ENCODE measurements around the gene IGFBP5. TPM values are rescaled to one million over a fixed set of nuclear protein-coding genes. Genes with fewer than 3 reads are reported as not detected.

Gene IGFBP5
- total and polyA plus RNA-seq, 9 of the 15 experiments (the other 6 are each of a cell fraction or from before 2014, with no cell fraction given): 0.01 to 1.9 (median 0.03) TPM; not detected in 6

- H2AFZ ChIP-seq (ENCODE audit: low read depth, low read length): no peak overlapping the region
- no peaks in the 10 kb centered on the region; a peak in 1 of 5 replicates for H3K27me3 ChIP-seq (ENCODE audit: control insufficient read depth in 2 of 2, insufficient read depth in 2 of 2, low read length in 2 of 2)
- peaks cover 8 to 19% of the 10 kb centered on the region in 2 experiments; a peak in 4 of 5 replicates for H3K4me1 ChIP-seq (replicated peaks in 1 of 2; ENCODE audit: control insufficient read depth in 2 of 2, insufficient read depth in 2 of 2, low read length in 2 of 2)
- POLR2A ChIA-PET: no interaction called here
- intact Hi-C loops (cut with micrococcal nuclease): no loop called here
- H3K9me3 ChIP-seq (replicated peaks; ENCODE audit: control insufficient read depth, insufficient read depth, low read depth, low read length): no peaks in the 10 kb centered on the region
- H3K9ac ChIP-seq (ENCODE audit: insufficient read depth in 1 of 2, low read depth in 2 of 2, low read length in 2 of 2): peak overlapping the region in 1 of 2 experiments; percentile 35; a peak in 1 of 4 replicates
- FAIRE-seq: no peak
- H3K4me2 ChIP-seq (ENCODE audit: insufficient read depth, low read length): no peak overlapping the region
- H4K20me1 ChIP-seq (replicated peaks; ENCODE audit: control insufficient read depth, insufficient read depth, low read length): no peaks in the 10 kb centered on the region
- TF ChIP-seq DIDO1 (tag; IDR thresholded peaks at IDR 0.05; ENCODE audit: low read depth) (no peak), SUPT5H (IDR thresholded peaks at IDR 0.05) (no peak), VEZF1 (CRISPR knock-in tag; IDR thresholded peaks at IDR 0.05) (0 out of 2 replicates have a peak, but pooled peaks have one; percentile 28)
- no peak for ATAC-seq
- H3K79me2 ChIP-seq (ENCODE audit: control insufficient read depth, insufficient read depth, low read length): no peaks in the 10 kb centered on the region
- no peak for DNase-seq (ENCODE audit: extremely low read depth in 1 of 4, low spot score in 3 of 4)
- H3K36me3 ChIP-seq (ENCODE audit: control insufficient read depth, insufficient read depth, low read length): no peaks in the 10 kb centered on the region
- no peak overlapping the region for H3K27ac ChIP-seq (ENCODE audit: extremely low read depth, low read depth, low read length)
- CTCF ChIA-PET (ENCODE audit: low intra/inter-chr PET ratio): no interaction called here
- 17% methylated on average over 2 of the region's 6 CpGs for WGBS (ENCODE audit: insufficient coverage, low coverage, missing lambda C conversion rate)
- no TSS peak for BruUV-seq (replicated peaks)
- in situ Hi-C loops (cut with MboI): loop anchor here (10.0 to 25.0 kb wide), 2 partner anchors 294 to 1022 kb away; no protein-coding TSS in a partner anchor
- H3K4me3 ChIP-seq: no peak overlapping the region
- H3K9me1 ChIP-seq (ENCODE audit: control insufficient read depth, insufficient read depth, low read length): no peaks in the 10 kb centered on the region
Observed at GRCh38 chr2:216690456-216690852, 4.9 kb downstream of the IGFBP5 start.

- WGBS (ENCODE audit: insufficient coverage, low coverage, missing lambda C conversion rate): 53% methylated on average over 3 of the region's 3 CpGs
- intact Hi-C loops (cut with micrococcal nuclease): no loop called here
- Histone ChIP-seq H3K36me3 (ENCODE audit: control insufficient read depth, insufficient read depth, low read length) (no peaks in the 10 kb centered on the region), H2AFZ (ENCODE audit: low read depth, low read length) (no peak overlapping the region), H3K27ac (ENCODE audit: extremely low read depth, low read depth, low read length) (no peak overlapping the region), H3K9me1 (ENCODE audit: control insufficient read depth, insufficient read depth, low read length) (no peaks in the 10 kb centered on the region), H3K4me2 (ENCODE audit: insufficient read depth, low read length) (no peak overlapping the region), H4K20me1 (replicated peaks; ENCODE audit: control insufficient read depth, insufficient read depth, low read length) (no peaks in the 10 kb centered on the region), H3K4me1 (replicated peaks in 1 of 2; ENCODE audit: control insufficient read depth in 2 of 2, insufficient read depth in 2 of 2, low read length in 2 of 2) (peaks cover 8 to 14% of the 10 kb centered on the region in 2 experiments; a peak in 4 of 5 replicates), H3K4me3 (no peak overlapping the region), H3K9ac (ENCODE audit: insufficient read depth in 1 of 2, low read depth in 2 of 2, low read length in 2 of 2) (no peak overlapping the region), H3K9me3 (replicated peaks; ENCODE audit: control insufficient read depth, insufficient read depth, low read depth, low read length) (no peaks in the 10 kb centered on the region), H3K27me3 (ENCODE audit: control insufficient read depth in 2 of 2, insufficient read depth in 2 of 2, low read length in 2 of 2) (no peaks in the 10 kb centered on the region; a peak in 1 of 5 replicates), H3K79me2 (ENCODE audit: control insufficient read depth, insufficient read depth, low read length) (no peaks in the 10 kb centered on the region)
- DNase-seq (ENCODE audit: extremely low read depth in 1 of 4, low spot score in 3 of 4) (no peak), ATAC-seq (no peak), FAIRE-seq (no peak)
- ChIA-PET CTCF (ENCODE audit: low intra/inter-chr PET ratio) (no interaction called here), POLR2A (no interaction called here)
- BruUV-seq (replicated peaks): no TSS peak
- in situ Hi-C loops (cut with MboI): loop anchor here (10.0 to 25.0 kb wide), 2 partner anchors 825 to 1023 kb away; no protein-coding TSS in a partner anchor
- TF ChIP-seq ZNF384 (IDR thresholded peaks at IDR 0.05; ENCODE audit: low read depth, low read length): no peak
- no peak for TF ChIP-seq CSDE1 (IDR thresholded peaks at IDR 0.05)
- TF ChIP-seq ZBTB1 (CRISPR knock-in tag; IDR thresholded peaks at IDR 0.05; ENCODE audit: borderline replicate concordance, low read depth): no peak
- TF ChIP-seq ZNF133 (CRISPR knock-in tag; IDR thresholded peaks at IDR 0.05): no peak
- TF ChIP-seq ZNF592 (IDR thresholded peaks at IDR 0.05): no peak
- no peak for TF ChIP-seq JUNB (CRISPR knock-in tag; conservative IDR thresholded peaks at IDR 0.05)
- TF ChIP-seq RFX5 (IDR thresholded peaks at IDR 0.05; ENCODE audit: low read depth, low read length): no peak
- no peak for TF ChIP-seq RBM15 (IDR thresholded peaks at IDR 0.05; ENCODE audit: insufficient read depth, low read length)
- no peak for TF ChIP-seq COPS2 (conservative IDR thresholded peaks at IDR 0.05)
Observed at GRCh38 chr2:216689397-216689796, 6.0 kb downstream of the IGFBP5 start.

All from K562 (cell line).